HEK293 (cell line): ENCODE data around the gene MNT.

Experiments
- CTCF ChIA-PET: fragments of 350-600 bp; formaldehyde crosslinking; extraction: SDS; loops from one replicate; lab custom pipeline; 2021; ENCODE audit warnings: antibody characterized with exemption; lab: Yijun Ruan, JAX
- POLR2A ChIA-PET: fragments of 300-600 bp; formaldehyde crosslinking; extraction: SDS; loops from one replicate; lab custom pipeline; 2020; ENCODE audit warnings: antibody characterized with exemption, inconsistent platforms; lab: Yijun Ruan, JAX
- H3K27ac ChIP-seq: fragments of 200-500 bp; sonication (Bioruptor generic); 2 replicates; pipeline ENCODE4 v1.5.1; 2014; ENCODE audit warnings: low read depth, low read length, control low read depth, inconsistent platforms; ENCODE audit errors: extremely low read depth
- H3K36me3 ChIP-seq, 2 experiments: fragments of 200-500 bp in 1 of 2; sonication (Bioruptor generic) in 1 of 2; 1 replicate in 1 of 2; 2 replicates in 1 of 2; pipeline ENCODE4 v1.5.1; 2014 to 2017; ENCODE audit warnings: inconsistent platforms in 2 of 2, low read length in 2 of 2; ENCODE audit not compliant: control insufficient read depth in 2 of 2, insufficient read depth in 1 of 2
- H3K4me1 ChIP-seq: fragments of 200-500 bp; sonication (Bioruptor generic); 2 replicates; pipeline ENCODE4 v1.5.1; 2014; ENCODE audit warnings: mild to moderate bottlenecking, low read length, inconsistent platforms; ENCODE audit not compliant: control insufficient read depth, insufficient read depth
- H3K4me3 ChIP-seq: 2 replicates; pipeline ENCODE4 v1.5.1; 2011; ENCODE audit warnings: low read depth, mild to moderate bottlenecking, control low read depth, low read length, moderate library complexity
- H3K9me3 ChIP-seq: fragments of 200-500 bp; sonication (Bioruptor generic); 2 replicates; pipeline ENCODE4 v1.5.1; 2014; ENCODE audit warnings: low read depth, low read length, inconsistent platforms; ENCODE audit not compliant: control insufficient read depth, insufficient read depth
- GLI2 ChIP-seq: fragments of 450-650 bp; formaldehyde crosslinking; IDR thresholded peaks from 2 replicates; pipeline ENCODE4; 2017; ENCODE audit warnings: missing biosample characterization, missing genetic modification characterization, low read depth, borderline replicate concordance
- KLF1 ChIP-seq: fragments of 450-650 bp; formaldehyde crosslinking; IDR thresholded peaks from 2 replicates; pipeline ENCODE4 v1.5.1; 2016; ENCODE audit warnings: missing biosample characterization, missing genetic modification characterization
- SCRT2 ChIP-seq: fragments of 450-650 bp; formaldehyde crosslinking; IDR thresholded peaks from 2 replicates; pipeline ENCODE4 v1.5.1; 2016; ENCODE audit warnings: missing biosample characterization, missing genetic modification characterization
- WT1 ChIP-seq: fragments of 450-650 bp; formaldehyde crosslinking; IDR thresholded peaks from 2 replicates; pipeline ENCODE4 v1.5.1; 2016; ENCODE audit warnings: missing biosample characterization, missing genetic modification characterization
- ZBTB20 ChIP-seq: fragments of 450-650 bp; formaldehyde crosslinking; IDR thresholded peaks from 2 replicates; pipeline ENCODE4 v1.5.1; 2016; ENCODE audit warnings: missing biosample characterization, missing genetic modification characterization
- ZFHX2 ChIP-seq: fragments of 450-650 bp; formaldehyde crosslinking; conservative IDR thresholded peaks from 2 replicates; pipeline ENCODE4 v1.5.1; 2016; ENCODE audit warnings: missing biosample characterization, missing genetic modification characterization
- ZNF112 ChIP-seq: fragments of 450-650 bp; formaldehyde crosslinking; IDR thresholded peaks from 2 replicates; pipeline ENCODE4 v1.5.0; 2017; ENCODE audit warnings: missing biosample characterization, missing genetic modification characterization
- ZNF114 ChIP-seq: fragments of 450-650 bp; formaldehyde crosslinking; IDR thresholded peaks from 2 replicates; pipeline ENCODE4 v1.5.0; 2017; ENCODE audit warnings: missing biosample characterization, missing genetic modification characterization
- ZNF221 ChIP-seq: fragments of 450-650 bp; formaldehyde crosslinking; IDR thresholded peaks from 2 replicates; pipeline ENCODE4 v1.5.1; 2017; ENCODE audit warnings: missing biosample characterization, missing genetic modification characterization, borderline replicate concordance
- ZNF423 ChIP-seq: fragments of 450-650 bp; formaldehyde crosslinking; IDR thresholded peaks from 2 replicates; pipeline ENCODE4 v1.5.1; 2016; ENCODE audit warnings: missing biosample characterization, missing genetic modification characterization
- ZNF596 ChIP-seq: fragments of 450-650 bp; IDR thresholded peaks from 2 replicates; pipeline ENCODE4 v1.5.0; 2018; ENCODE audit warnings: missing biosample characterization, mild to moderate bottlenecking, missing genetic modification characterization, moderate library complexity
- ZNF843 ChIP-seq: fragments of 450-650 bp; formaldehyde crosslinking; IDR thresholded peaks from 2 replicates; pipeline ENCODE4 v1.5.1; 2016; ENCODE audit warnings: missing biosample characterization, missing genetic modification characterization
- ZSCAN30 ChIP-seq: fragments of 450-650 bp; IDR thresholded peaks from 2 replicates; pipeline ENCODE4 v1.5.1; 2018; ENCODE audit warnings: missing biosample characterization, mild to moderate bottlenecking, missing genetic modification characterization, moderate library complexity
- TF ChIP-seq, protein P1 (sequence below): fragments of 450-650 bp; formaldehyde crosslinking; IDR thresholded peaks from 2 replicates; pipeline ENCODE4 v1.5.1; 2016; ENCODE audit warnings: missing biosample characterization, missing genetic modification characterization
- TF ChIP-seq, protein P2 (sequence below): fragments of 450-650 bp; formaldehyde crosslinking; IDR thresholded peaks from 2 replicates; pipeline ENCODE4 v1.5.1; 2016; ENCODE audit warnings: missing biosample characterization, missing genetic modification characterization, low read depth
- TF ChIP-seq, protein P3 (sequence below): fragments of 450-650 bp; formaldehyde crosslinking; IDR thresholded peaks from 2 replicates; pipeline ENCODE4 v1.5.1; 2016; ENCODE audit warnings: missing biosample characterization, missing genetic modification characterization
- TF ChIP-seq, protein P4 (sequence below): fragments of 450-650 bp; formaldehyde crosslinking; IDR thresholded peaks from 2 replicates; pipeline ENCODE4 v1.5.1; 2017; ENCODE audit warnings: missing biosample characterization, mild to moderate bottlenecking, missing genetic modification characterization, moderate library complexity
- TF ChIP-seq, protein P5 (sequence below): fragments of 450-650 bp; formaldehyde crosslinking; conservative IDR thresholded peaks from 2 replicates; pipeline ENCODE4 v1.5.1; 2016; ENCODE audit warnings: low read depth, missing biosample characterization, missing genetic modification characterization

Gene MNT

DNA sequence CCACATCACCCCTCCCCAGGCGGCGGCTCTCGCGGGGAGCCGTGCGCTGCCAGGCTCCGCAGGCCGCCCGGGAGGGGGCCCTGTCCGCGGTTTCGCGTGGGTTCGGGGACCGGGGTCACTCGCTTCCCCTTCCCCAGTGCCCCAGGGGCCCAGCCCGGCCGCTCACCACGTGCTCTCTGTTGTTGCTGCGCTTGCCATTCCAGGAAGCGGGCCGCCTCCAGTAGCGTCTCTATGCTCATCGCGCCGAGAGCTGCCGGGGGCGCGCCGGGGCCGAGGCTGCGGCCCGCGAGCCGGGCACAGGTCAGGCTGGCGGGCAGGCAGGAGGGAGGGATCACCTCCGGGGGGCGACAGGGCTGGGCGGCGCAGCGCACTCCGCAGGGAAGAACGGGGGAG is 390 bp downstream of the MNT start:
- peak overlapping the region; percentile 77 for H3K27ac ChIP-seq

DNA sequence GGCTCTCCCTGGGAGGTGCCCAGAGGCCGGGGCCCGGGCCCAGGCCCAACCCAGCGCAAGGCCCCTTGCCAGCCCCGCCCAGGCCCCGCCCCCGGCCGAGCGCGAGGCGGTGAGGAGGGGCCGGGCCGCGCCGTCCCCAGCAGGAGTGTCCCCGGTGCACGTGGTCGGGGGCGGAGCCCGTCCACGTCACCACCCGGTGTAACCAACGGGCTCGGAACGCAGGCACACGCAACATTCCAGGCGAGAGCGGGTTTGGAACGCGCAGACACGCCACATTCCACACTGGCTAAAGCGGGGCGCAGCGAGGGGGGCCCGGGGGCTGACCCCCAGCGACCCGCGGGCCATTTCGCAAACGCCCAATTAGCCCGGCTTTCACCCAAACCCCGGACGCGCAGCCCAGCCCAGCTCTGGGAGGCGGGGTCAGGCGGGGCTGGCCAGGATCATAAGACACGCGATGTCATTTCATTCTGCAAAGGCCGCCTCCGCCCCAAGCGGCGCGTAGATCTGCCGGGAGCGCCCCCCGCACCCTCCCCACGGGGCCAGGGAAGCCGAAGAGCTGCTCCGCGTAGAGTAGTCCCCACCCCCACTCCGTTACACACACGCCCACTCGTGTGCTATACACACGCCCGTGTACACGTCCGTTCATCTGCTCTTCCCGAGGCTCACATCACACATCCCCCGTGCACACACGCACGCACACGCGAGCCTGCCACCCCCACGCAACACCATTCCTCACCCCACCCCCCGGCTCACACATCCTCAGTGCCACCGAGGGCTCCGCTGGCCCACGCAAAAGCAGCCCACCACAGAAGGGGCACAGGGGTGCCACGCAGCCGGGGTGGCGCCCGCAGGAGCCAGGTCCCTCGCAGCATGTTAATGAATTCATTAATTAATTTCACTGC is 1.0 kb downstream of the MNT start:
- Histone ChIP-seq H3K4me1 (peaks cover 34% of the 10 kb centered on the region), H3K27ac (peak overlapping the region; percentile 92), H3K9me3 (no peaks in the 10 kb centered on the region), H3K4me3 (peak overlapping the region; percentile 75), H3K36me3 (no peaks in the 10 kb centered on the region)
- ChIA-PET CTCF (interaction anchor here (0.6 to 11.4 kb wide), 4 partner anchors 11 to 17 kb away, joined by 3 to 116 read pairs (median 5); no protein-coding TSS in a partner anchor), POLR2A (interaction anchor here (1.0 to 3.6 kb wide), 7 partner anchors 11 to 96 kb away, joined by 4 to 25 read pairs (median 7); partner anchors contain the start of genes SMG6, SRR and TSR1)
- TF ChIP-seq SCRT2 (no peak), ZNF423 (peak; percentile 57; the same call in 1 of the 2 replicates), ZNF843 (tag by site-specific recombination) (peak; percentile 61; the same call in 1 of the 2 replicates), WT1 (tag by site-specific recombination) (0 out of 2 replicates have a peak, but pooled peaks have one; percentile 43), ZFHX2 (tag by site-specific recombination) (peak; percentile 99), ZNF114 (tag by site-specific recombination) (no peak), ZNF112 (no peak), KLF1 (tag by site-specific recombination) (peak; percentile 92), ZNF221 (no peak), GLI2 (tag by site-specific recombination) (no peak)
- TF ChIP-seq, protein P1, sequence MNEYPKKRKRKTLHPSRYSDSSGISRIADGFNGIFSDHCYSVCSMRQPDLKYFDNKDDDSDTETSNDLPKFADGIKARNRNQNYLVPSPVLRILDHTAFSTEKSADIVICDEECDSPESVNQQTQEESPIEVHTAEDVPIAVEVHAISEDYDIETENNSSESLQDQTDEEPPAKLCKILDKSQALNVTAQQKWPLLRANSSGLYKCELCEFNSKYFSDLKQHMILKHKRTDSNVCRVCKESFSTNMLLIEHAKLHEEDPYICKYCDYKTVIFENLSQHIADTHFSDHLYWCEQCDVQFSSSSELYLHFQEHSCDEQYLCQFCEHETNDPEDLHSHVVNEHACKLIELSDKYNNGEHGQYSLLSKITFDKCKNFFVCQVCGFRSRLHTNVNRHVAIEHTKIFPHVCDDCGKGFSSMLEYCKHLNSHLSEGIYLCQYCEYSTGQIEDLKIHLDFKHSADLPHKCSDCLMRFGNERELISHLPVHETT (tag by site-specific recombination) = peak; percentile 73; the same call in 1 of the 2 replicates
- TF ChIP-seq, protein P2, sequence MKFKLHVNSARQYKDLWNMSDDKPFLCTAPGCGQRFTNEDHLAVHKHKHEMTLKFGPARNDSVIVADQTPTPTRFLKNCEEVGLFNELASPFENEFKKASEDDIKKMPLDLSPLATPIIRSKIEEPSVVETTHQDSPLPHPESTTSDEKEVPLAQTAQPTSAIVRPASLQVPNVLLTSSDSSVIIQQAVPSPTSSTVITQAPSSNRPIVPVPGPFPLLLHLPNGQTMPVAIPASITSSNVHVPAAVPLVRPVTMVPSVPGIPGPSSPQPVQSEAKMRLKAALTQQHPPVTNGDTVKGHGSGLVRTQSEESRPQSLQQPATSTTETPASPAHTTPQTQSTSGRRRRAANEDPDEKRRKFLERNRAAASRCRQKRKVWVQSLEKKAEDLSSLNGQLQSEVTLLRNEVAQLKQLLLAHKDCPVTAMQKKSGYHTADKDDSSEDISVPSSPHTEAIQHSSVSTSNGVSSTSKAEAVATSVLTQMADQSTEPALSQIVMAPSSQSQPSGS (tag by site-specific recombination) = 0 out of 2 replicates have a peak, but pooled peaks have one; percentile 2
- TF ChIP-seq, protein P3, sequence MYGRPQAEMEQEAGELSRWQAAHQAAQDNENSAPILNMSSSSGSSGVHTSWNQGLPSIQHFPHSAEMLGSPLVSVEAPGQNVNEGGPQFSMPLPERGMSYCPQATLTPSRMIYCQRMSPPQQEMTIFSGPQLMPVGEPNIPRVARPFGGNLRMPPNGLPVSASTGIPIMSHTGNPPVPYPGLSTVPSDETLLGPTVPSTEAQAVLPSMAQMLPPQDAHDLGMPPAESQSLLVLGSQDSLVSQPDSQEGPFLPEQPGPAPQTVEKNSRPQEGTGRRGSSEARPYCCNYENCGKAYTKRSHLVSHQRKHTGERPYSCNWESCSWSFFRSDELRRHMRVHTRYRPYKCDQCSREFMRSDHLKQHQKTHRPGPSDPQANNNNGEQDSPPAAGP (tag by site-specific recombination) = peak; percentile 79
- TF ChIP-seq, protein P4, sequence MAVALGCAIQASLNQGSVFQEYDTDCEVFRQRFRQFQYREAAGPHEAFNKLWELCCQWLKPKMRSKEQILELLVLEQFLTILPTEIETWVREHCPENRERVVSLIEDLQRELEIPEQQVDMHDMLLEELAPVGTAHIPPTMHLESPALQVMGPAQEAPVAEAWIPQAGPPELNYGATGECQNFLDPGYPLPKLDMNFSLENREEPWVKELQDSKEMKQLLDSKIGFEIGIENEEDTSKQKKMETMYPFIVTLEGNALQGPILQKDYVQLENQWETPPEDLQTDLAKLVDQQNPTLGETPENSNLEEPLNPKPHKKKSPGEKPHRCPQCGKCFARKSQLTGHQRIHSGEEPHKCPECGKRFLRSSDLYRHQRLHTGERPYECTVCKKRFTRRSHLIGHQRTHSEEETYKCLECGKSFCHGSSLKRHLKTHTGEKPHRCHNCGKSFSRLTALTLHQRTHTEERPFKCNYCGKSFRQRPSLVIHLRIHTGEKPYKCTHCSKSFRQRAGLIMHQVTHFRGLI (tag by site-specific recombination) = peak; percentile 88

More for the DNA sequence above, 390 bp downstream of the MNT start:
- ChIA-PET POLR2A (interaction anchor here (1.6 to 3.6 kb wide), 4 partner anchors 12 to 97 kb away, joined by 7 to 25 read pairs (median 8); partner anchors contain the start of genes SMG6 and SRR), CTCF (interaction anchor here (11.4 kb wide), 1 partner anchor 18 kb away, joined by 116 read pairs; no protein-coding TSS in a partner anchor)
- TF ChIP-seq ZNF596 (tag by site-specific recombination) (0 out of 2 replicates have a peak, but pooled peaks have one; percentile 4), ZSCAN30 (peak; percentile 59; the same call in 1 of the 2 replicates), ZBTB20 (tag by site-specific recombination) (0 out of 2 replicates have a peak, but pooled peaks have one; percentile 41)
- TF ChIP-seq, protein P2 (tag by site-specific recombination) = no peak
- TF ChIP-seq, protein P5, sequence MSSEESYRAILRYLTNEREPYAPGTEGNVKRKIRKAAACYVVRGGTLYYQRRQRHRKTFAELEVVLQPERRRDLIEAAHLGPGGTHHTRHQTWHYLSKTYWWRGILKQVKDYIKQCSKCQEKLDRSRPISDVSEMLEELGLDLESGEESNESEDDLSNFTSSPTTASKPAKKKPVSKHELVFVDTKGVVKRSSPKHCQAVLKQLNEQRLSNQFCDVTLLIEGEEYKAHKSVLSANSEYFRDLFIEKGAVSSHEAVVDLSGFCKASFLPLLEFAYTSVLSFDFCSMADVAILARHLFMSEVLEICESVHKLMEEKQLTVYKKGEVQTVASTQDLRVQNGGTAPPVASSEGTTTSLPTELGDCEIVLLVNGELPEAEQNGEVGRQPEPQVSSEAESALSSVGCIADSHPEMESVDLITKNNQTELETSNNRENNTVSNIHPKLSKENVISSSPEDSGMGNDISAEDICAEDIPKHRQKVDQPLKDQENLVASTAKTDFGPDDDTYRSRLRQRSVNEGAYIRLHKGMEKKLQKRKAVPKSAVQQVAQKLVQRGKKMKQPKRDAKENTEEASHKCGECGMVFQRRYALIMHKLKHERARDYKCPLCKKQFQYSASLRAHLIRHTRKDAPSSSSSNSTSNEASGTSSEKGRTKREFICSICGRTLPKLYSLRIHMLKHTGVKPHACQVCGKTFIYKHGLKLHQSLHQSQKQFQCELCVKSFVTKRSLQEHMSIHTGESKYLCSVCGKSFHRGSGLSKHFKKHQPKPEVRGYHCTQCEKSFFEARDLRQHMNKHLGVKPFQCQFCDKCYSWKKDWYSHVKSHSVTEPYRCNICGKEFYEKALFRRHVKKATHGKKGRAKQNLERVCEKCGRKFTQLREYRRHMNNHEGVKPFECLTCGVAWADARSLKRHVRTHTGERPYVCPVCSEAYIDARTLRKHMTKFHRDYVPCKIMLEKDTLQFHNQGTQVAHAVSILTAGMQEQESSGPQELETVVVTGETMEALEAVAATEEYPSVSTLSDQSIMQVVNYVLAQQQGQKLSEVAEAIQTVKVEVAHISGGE (tag by site-specific recombination) = peak; percentile 30; the same call in 1 of the 2 replicates
- Histone ChIP-seq H3K4me3 (peak overlapping the region; percentile 75), H3K36me3 (no peaks in the 10 kb centered on the region), H3K4me1 (peaks cover 31% of the 10 kb centered on the region), H3K9me3 (no peaks in the 10 kb centered on the region)
